Common myeloid progenitor, CD34-positive (primary cell): ENCODE data around the gene TET3.
A peak's percentile ranks its signal among the peaks of the same experiment; 100 is the strongest.

Experiments
- CTCF ChIA-PET: fragments of 350-600 bp; sonication (Branson Sonifier 250); formaldehyde crosslinking; loops from one replicate; lab custom pipeline; 2021; ENCODE audit warnings: antibody characterized with exemption; lab: Charles Lee
- POLR2A ChIA-PET: fragments of 350-600 bp; sonication (Branson Sonifier 250); formaldehyde crosslinking; loops from one replicate; lab custom pipeline; 2021; ENCODE audit warnings: antibody characterized with exemption; lab: Charles Lee
- DNase-seq, 3 donors: peaks; one replicate each; pipeline versions ENCODE4 v3.0.0 to v3.0.0-alpha.2; 2013
- H3K27ac ChIP-seq, 2 experiments: 1 replicate in 1 of 2; 2 replicates in 1 of 2; pipeline ENCODE4 v1.7.0; 2013; ENCODE audit warnings: inconsistent platforms in 2 of 2, low read length in 2 of 2, mild to moderate bottlenecking in 2 of 2, low read depth in 1 of 2, moderate library complexity in 1 of 2; ENCODE audit not compliant: severe bottlenecking in 2 of 2, insufficient read depth in 1 of 2, poor library complexity in 1 of 2
- H3K27me3 ChIP-seq, 5 experiments: replicated peaks in 2 of 5; 1 replicate in 3 of 5; 2 replicates in 2 of 5; pipeline versions ENCODE4 v1.6.1 to v1.7.0; 2013; ENCODE audit warnings: low read length in 4 of 5, mild to moderate bottlenecking in 2 of 5, moderate library complexity in 2 of 5, inconsistent platforms in 1 of 5; ENCODE audit not compliant: insufficient read depth in 5 of 5, control insufficient read depth in 4 of 5
- H3K36me3 ChIP-seq, 4 experiments: 1 replicate in 2 of 4; 2 replicates in 2 of 4; pipeline versions ENCODE4 v1.6.1 to v1.7.0; 2013; ENCODE audit warnings: low read length in 3 of 4, control low read depth in 1 of 4, mild to moderate bottlenecking in 1 of 4; ENCODE audit not compliant: control insufficient read depth in 4 of 4, insufficient read depth in 4 of 4
- H3K4me1 ChIP-seq, 4 experiments: 1 replicate in 3 of 4; 2 replicates in 1 of 4; pipeline versions ENCODE4 v1.6.1 to v1.7.1; 2013; ENCODE audit warnings: low read length in 3 of 4, mild to moderate bottlenecking in 3 of 4, control low read depth in 1 of 4, inconsistent platforms in 1 of 4, moderate library complexity in 1 of 4; ENCODE audit not compliant: control insufficient read depth in 4 of 4, insufficient read depth in 4 of 4; ENCODE audit errors: control extremely low read depth in 1 of 4
- H3K4me3 ChIP-seq, 7 experiments: 1 replicate in 4 of 7; 2 replicates in 3 of 7; pipeline versions ENCODE4 v1.5.1 to v1.7.0; 2013; ENCODE audit warnings: mild to moderate bottlenecking in 7 of 7, low read length in 6 of 7, moderate library complexity in 6 of 7, inconsistent platforms in 2 of 7, low read depth in 2 of 7, control low read depth in 1 of 7; ENCODE audit not compliant: insufficient read depth in 4 of 7, control insufficient read depth in 1 of 7; ENCODE audit errors: extremely low read depth in 1 of 7
- H3K9me3 ChIP-seq, 5 experiments: 1 replicate in 4 of 5; 2 replicates in 1 of 5; pipeline versions ENCODE4 v1.6.1 to v1.7.1; 2013; ENCODE audit warnings: low read length in 4 of 5, mild to moderate bottlenecking in 2 of 5, inconsistent platforms in 1 of 5, low read depth in 1 of 5, moderate library complexity in 1 of 5; ENCODE audit not compliant: control insufficient read depth in 4 of 5, insufficient read depth in 2 of 5; ENCODE audit errors: control extremely low read depth in 1 of 5
- WGBS: methylation state at CpG from one replicate; pipeline ENCODE4 v1.1.5; 2013; ENCODE audit not compliant: insufficient coverage; 5-methylcytosine and 5-hydroxymethylcytosine counted together

The TET3 gene

DNA sequence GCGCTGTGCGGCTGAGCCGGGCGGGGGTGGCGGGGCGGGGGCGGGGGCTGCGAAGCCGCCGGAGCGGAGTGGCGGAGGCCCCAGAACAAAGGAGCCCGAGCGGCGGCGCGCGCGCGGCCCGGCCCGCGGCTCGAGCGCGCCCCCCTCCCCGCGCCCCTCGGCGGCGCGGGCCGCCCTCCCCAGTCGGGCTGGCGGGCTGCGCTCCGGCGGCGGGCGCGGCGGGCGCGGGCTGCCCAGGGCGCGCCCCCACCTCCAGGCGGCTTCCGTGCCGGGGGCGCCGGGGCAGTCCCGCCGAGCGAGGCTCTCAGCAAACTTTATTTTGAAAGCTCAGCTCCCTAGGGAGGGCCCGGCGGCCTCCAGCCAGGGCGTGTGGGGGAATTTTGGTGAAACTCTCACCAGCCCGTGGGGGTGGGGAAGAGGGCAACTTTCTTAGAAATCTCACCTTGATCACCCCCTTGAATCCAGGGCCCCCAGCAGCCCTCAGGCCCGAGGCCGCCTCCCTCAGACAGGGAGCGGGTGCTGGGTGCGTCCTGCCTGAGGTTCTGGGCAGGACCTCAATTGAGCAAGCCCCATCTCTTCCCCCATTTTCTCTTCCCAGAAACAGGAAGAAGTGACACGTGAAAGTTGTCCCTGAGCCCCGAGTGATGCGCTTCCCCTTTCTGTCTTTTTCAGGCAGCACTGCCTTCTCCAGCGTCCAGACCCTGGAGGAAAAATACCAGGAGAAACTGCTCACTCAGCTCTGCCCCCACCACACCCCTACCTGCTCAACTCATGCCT, 786 bp downstream of the TET3 start:
- WGBS = 0% methylated on average over 26 of the region's 66 CpGs
- no peaks in the 10 kb centered on the region for H3K27me3 ChIP-seq
- POLR2A ChIA-PET = no interaction called here
- H3K36me3 ChIP-seq = peaks cover 0 to 39% (median 8%) of the 10 kb centered on the region in 4 experiments
- peaks cover 23 to 74% (median 61%) of the 10 kb centered on the region in 4 experiments for H3K4me1 ChIP-seq
- CTCF ChIA-PET = interaction anchor here (0.8 to 4.0 kb wide), 6 partner anchors 11 to 52 kb away, joined by 3 to 22 read pairs (median 4); no protein-coding TSS in a partner anchor
- DNase-seq = peak in 2 of 3 donors; percentile 38 to 58
- no peaks in the 10 kb centered on the region for H3K9me3 ChIP-seq
- peak overlapping the region; percentile 36 to 77 (median 73) for H3K4me3 ChIP-seq
- peak overlapping the region in 1 of 2 experiments; percentile 74 for H3K27ac ChIP-seq

DNA sequence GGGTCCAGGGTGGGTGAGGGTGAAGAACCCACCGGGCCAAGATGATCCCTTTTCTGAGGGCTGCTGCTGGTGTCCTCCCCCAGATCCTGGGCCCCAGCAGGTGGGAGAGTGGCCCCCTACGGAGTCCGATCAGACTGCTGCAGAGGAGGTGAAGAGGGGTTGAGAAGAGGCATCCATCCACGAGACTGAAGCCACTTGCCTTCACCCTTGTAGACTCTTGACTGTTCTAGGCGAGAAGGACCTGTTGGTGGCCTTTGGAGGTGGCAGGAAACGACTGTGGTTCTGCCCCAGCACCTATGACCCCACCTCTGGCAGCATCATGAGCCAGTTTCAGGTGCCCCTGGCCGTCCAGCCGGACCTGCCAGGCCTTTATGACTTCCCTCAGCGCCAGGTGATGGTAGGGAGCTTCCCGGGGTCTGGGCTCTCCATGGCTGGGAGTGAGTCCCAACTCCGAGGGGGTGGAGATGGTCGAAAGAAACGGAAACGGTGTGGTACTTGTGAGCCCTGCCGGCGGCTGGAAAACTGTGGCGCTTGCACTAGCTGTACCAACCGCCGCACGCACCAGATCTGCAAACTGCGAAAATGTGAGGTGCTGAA, 1.5 kb downstream of the TET3 start:
- no peak overlapping the region for H3K27ac ChIP-seq
- ChIA-PET CTCF (interaction anchor here (1.4 to 4.0 kb wide), 9 partner anchors 10 to 49 kb away, joined by 3 to 27 read pairs (median 6); no protein-coding TSS in a partner anchor), POLR2A (interaction anchor here (1.2 kb wide), 1 partner anchor 38 kb away, joined by 3 read pairs; no protein-coding TSS in a partner anchor)
- H3K4me3 ChIP-seq = peak overlapping the region; percentile 10 to 77 (median 73)
- H3K27me3 ChIP-seq = no peaks in the 10 kb centered on the region
- 93% methylated on average over 17 of the region's 21 CpGs for WGBS
- peaks cover 0 to 42% (median 8%) of the 10 kb centered on the region in 4 experiments for H3K36me3 ChIP-seq
- no peaks in the 10 kb centered on the region for H3K9me3 ChIP-seq
- no peak for DNase-seq
- peaks cover 17 to 67% (median 54%) of the 10 kb centered on the region in 4 experiments for H3K4me1 ChIP-seq

DNA sequence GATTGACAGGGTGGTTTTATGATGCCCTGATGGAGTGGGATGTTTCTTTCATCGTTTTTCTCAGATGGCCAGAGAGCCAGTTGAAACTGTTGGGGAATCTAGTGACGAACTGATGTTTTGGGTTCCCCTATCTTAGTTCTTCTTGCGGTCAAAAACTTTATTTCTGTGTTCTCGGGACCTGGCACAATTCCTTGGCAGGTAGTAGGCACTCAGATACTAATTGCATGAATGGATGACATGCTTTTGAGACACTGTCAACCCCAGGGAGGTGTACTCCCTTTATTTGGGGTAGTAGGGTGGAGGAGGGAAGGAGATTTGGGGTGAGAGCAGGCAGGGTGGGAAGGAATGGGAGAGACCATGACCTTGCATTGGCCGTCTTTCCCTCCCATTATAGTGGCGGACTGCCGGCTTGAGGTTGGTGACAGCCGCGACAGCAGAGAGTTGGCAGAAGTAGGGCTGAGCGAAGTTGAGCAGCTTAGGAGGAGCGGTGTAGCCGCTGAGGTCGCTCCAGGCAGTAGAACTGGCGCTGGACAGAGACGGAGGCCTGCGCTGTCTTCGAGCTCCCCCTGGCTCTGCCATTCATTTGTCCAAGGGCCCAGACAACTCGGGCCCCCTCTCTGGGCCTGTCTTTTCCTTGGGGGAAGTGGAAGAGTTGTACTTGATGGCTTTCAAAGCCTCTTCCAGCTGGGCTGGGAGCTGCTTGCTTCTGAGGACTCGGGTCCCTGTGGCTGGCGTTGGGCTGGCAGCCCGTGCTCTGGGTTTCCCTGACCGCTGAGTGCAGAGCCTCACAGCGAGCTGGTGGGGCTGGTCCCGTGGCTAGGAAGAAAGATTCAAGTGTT, 2.6 kb downstream of the TET3 start:
- POLR2A ChIA-PET = interaction anchor here (1.2 kb wide), 1 partner anchor 39 kb away, joined by 3 read pairs; no protein-coding TSS in a partner anchor
- peaks cover 0 to 47% (median 11%) of the 10 kb centered on the region in 4 experiments for H3K36me3 ChIP-seq
- CTCF ChIA-PET = interaction anchor here (0.9 to 4.0 kb wide), 23 partner anchors 8 to 163 kb away, joined by 3 to 27 read pairs (median 4); no protein-coding TSS in a partner anchor
- no peak overlapping the region for H3K27ac ChIP-seq
- 43% methylated on average over 19 of the region's 24 CpGs for WGBS
- no peaks in the 10 kb centered on the region for H3K27me3 ChIP-seq
- H3K9me3 ChIP-seq = no peaks in the 10 kb centered on the region
- peak; percentile 43 to 71 (median 67) for DNase-seq
- peak overlapping the region in 6 of 7 experiments; percentile 29 to 66 (median 56) for H3K4me3 ChIP-seq
- H3K4me1 ChIP-seq = peaks cover 17 to 61% (median 47%) of the 10 kb centered on the region in 4 experiments

DNA sequence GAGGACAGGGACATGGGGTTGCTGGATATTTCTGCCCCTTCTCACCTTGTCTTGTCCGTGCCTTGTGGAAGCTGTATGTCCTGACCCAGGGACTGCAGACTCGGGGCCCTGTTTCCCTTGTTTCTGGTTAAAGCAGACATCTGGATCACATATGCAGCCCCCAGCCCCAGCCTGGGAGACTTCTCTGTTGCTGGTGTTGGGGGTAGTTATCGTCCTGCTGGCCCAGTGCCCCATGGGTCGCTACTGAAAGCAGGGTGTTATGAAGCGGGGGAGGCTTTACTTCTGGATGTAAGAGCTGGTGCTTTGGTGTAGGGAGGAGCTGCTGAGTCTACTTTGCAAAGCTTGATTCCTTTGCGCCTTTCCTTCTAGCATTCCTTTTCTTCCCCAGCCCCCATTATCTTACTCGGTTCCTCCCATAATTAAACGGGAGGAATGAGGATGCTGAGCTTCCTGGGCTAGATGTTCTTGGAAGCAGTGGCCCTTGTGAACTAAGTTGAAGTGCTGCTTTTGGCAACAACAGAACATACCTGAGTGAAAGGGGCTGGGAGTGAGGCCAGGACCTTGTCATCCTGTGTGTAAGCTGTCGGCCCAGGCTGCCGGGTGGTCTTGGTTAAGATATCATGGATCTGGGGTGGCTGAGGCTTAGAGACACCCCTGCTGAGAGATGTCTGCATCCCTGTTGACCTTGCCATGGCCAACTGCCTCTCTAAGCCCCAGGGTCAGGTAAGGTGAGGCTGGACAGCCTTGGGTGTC, 3.4 kb downstream of the TET3 start:
- Histone ChIP-seq H3K36me3 (peaks cover 0 to 50% (median 13%) of the 10 kb centered on the region in 4 experiments), H3K9me3 (no peaks in the 10 kb centered on the region), H3K4me1 (peaks cover 12 to 55% (median 46%) of the 10 kb centered on the region in 4 experiments), H3K27me3 (no peaks in the 10 kb centered on the region), H3K4me3 (peak overlapping the region in 6 of 7 experiments; percentile 29 to 66 (median 50)), H3K27ac (no peak overlapping the region)
- ChIA-PET POLR2A (no interaction called here), CTCF (interaction anchor here (0.8 to 4.0 kb wide), 22 partner anchors 9 to 164 kb away, joined by 3 to 27 read pairs (median 4); no protein-coding TSS in a partner anchor)
- DNase-seq = no peak
- WGBS = 94% methylated on average over 5 of the region's 10 CpGs

DNA sequence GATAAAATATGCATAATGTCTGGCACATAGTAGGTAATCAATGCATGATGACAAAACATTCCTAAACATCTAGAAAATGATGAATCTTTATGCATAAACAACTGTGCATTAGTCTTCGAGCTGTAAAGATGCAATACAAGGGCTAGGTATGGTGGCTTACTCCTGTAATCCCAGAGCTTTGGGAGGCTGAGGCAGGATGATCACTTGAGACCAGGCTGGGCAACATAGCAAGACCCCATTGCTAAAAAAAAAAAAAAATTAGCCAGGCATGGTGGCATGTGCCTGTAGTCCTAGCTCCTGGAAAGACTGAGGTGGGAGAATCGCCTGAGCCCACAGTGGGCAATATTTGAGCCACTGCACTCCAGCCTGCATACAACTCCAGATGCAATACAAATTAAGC, 5.3 kb downstream of the TET3 start:
- Histone ChIP-seq H3K9me3 (no peaks in the 10 kb centered on the region), H3K27me3 (no peaks in the 10 kb centered on the region), H3K4me3 (no peak overlapping the region), H3K27ac (no peak overlapping the region), H3K4me1 (peaks cover 10 to 49% (median 31%) of the 10 kb centered on the region in 4 experiments), H3K36me3 (peaks cover 0 to 52% (median 14%) of the 10 kb centered on the region in 4 experiments)
- CTCF ChIA-PET = interaction anchor here (3.9 kb wide), 1 partner anchor 52 kb away, joined by 27 read pairs; no protein-coding TSS in a partner anchor
- 100% methylated on average over 1 of the region's 2 CpGs for WGBS
- no peak for DNase-seq
- POLR2A ChIA-PET = interaction anchor here (0.6 kb wide), 1 partner anchor 18 kb away, joined by 3 read pairs; no protein-coding TSS in a partner anchor

DNA sequence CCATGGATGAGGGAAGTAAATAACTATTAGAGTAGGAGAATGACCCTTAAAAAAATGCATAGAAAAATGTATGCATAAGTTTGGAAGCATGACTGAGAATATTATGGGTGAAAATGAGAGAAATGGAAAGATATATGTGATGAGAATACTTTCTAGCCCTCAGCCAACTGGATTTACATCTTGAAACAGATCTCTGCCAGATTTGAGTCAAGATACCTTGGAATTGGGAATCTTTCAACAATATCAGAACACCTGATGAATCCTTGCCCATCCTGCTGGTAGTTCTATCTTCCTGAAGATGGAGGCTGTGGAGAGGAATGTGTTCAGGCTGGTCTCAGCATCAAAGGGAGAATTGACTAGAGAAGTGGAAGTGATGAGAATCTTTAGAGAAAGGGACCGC, 5.8 kb downstream of the TET3 start:
- Histone ChIP-seq H3K36me3 (peaks cover 0 to 54% (median 14%) of the 10 kb centered on the region in 4 experiments), H3K9me3 (no peaks in the 10 kb centered on the region), H3K4me1 (peaks cover 10 to 48% (median 31%) of the 10 kb centered on the region in 4 experiments), H3K4me3 (no peak overlapping the region), H3K27ac (no peak overlapping the region), H3K27me3 (no peaks in the 10 kb centered on the region)
- DNase-seq = no peak
- ChIA-PET CTCF (no interaction called here), POLR2A (no interaction called here)
- WGBS = 100% methylated on average over 1 of the region's 1 CpG
